ENCODE results near the gene LEF1.

- TF ChIP-seq TCF7L2 (IDR thresholded peaks at IDR 0.05; ENCODE audit: low read depth, low read length) (no peak), CTCF (IDR thresholded peaks at IDR 0.05) (no peak), POLR2AphosphoS5 (IDR thresholded peaks at IDR 0.05; ENCODE audit: low read depth, low read length) (no peak)
Measured at GRCh38 chr4:108166441-108167315, 2.1 kb downstream of the LEF1 start.
